ENCODE measurements around the gene FAM120AOS. TPM values are rescaled to one million over a fixed set of nuclear protein-coding genes. Genes with fewer than 3 reads are reported as not detected.

Gene FAM120AOS
- total RNA-seq, 1 donor from 2014 or later, result 38.0 TPM

Other genes starting within 250 kb of the FAM120AOS start
- gene FAM120A, start 1.9 kb downstream of the FAM120AOS start, total RNA-seq, result 56.6 and 142 TPM in 2 replicates
- 8.3 and 15.1 TPM in 2 replicates for gene PHF2, start 123.0 kb upstream of the FAM120AOS start, total RNA-seq

All from renal cortical epithelial cell (primary cell).